Common myeloid progenitor, CD34-positive (primary cell): Measurements from ENCODE around the gene SFMBT1.
"Not testable (repeated sequence)": the region's sequence is repeated elsewhere in the genome, so short reads cannot be mapped to it uniquely, and the experiment has no call there.

Experiments
- CTCF ChIA-PET: fragments of 350-600 bp; sonication (Branson Sonifier 250); formaldehyde crosslinking; loops from one replicate; lab custom pipeline; 2021; ENCODE audit warnings: antibody characterized with exemption; lab: Charles Lee
- POLR2A ChIA-PET: fragments of 350-600 bp; sonication (Branson Sonifier 250); formaldehyde crosslinking; loops from one replicate; lab custom pipeline; 2021; ENCODE audit warnings: antibody characterized with exemption; lab: Charles Lee
- DNase-seq, 3 donors: peaks; one replicate each; pipeline versions ENCODE4 v3.0.0 to v3.0.0-alpha.2; 2013
- H3K27ac ChIP-seq, 2 experiments: 1 replicate in 1 of 2; 2 replicates in 1 of 2; pipeline ENCODE4 v1.7.0; 2013; ENCODE audit warnings: inconsistent platforms in 2 of 2, low read length in 2 of 2, mild to moderate bottlenecking in 2 of 2, low read depth in 1 of 2, moderate library complexity in 1 of 2; ENCODE audit not compliant: severe bottlenecking in 2 of 2, insufficient read depth in 1 of 2, poor library complexity in 1 of 2
- H3K27me3 ChIP-seq, 5 experiments: replicated peaks in 2 of 5; 1 replicate in 3 of 5; 2 replicates in 2 of 5; pipeline versions ENCODE4 v1.6.1 to v1.7.0; 2013; ENCODE audit warnings: low read length in 4 of 5, mild to moderate bottlenecking in 2 of 5, moderate library complexity in 2 of 5, inconsistent platforms in 1 of 5; ENCODE audit not compliant: insufficient read depth in 5 of 5, control insufficient read depth in 4 of 5
- H3K36me3 ChIP-seq, 4 experiments: 1 replicate in 2 of 4; 2 replicates in 2 of 4; pipeline versions ENCODE4 v1.6.1 to v1.7.0; 2013; ENCODE audit warnings: low read length in 3 of 4, control low read depth in 1 of 4, mild to moderate bottlenecking in 1 of 4; ENCODE audit not compliant: control insufficient read depth in 4 of 4, insufficient read depth in 4 of 4
- H3K4me1 ChIP-seq, 4 experiments: 1 replicate in 3 of 4; 2 replicates in 1 of 4; pipeline versions ENCODE4 v1.6.1 to v1.7.1; 2013; ENCODE audit warnings: low read length in 3 of 4, mild to moderate bottlenecking in 3 of 4, control low read depth in 1 of 4, inconsistent platforms in 1 of 4, moderate library complexity in 1 of 4; ENCODE audit not compliant: control insufficient read depth in 4 of 4, insufficient read depth in 4 of 4; ENCODE audit errors: control extremely low read depth in 1 of 4
- H3K4me3 ChIP-seq, 7 experiments: 1 replicate in 4 of 7; 2 replicates in 3 of 7; pipeline versions ENCODE4 v1.5.1 to v1.7.0; 2013; ENCODE audit warnings: mild to moderate bottlenecking in 7 of 7, low read length in 6 of 7, moderate library complexity in 6 of 7, inconsistent platforms in 2 of 7, low read depth in 2 of 7, control low read depth in 1 of 7; ENCODE audit not compliant: insufficient read depth in 4 of 7, control insufficient read depth in 1 of 7; ENCODE audit errors: extremely low read depth in 1 of 7
- H3K9me3 ChIP-seq, 5 experiments: 1 replicate in 4 of 5; 2 replicates in 1 of 5; pipeline versions ENCODE4 v1.6.1 to v1.7.1; 2013; ENCODE audit warnings: low read length in 4 of 5, mild to moderate bottlenecking in 2 of 5, inconsistent platforms in 1 of 5, low read depth in 1 of 5, moderate library complexity in 1 of 5; ENCODE audit not compliant: control insufficient read depth in 4 of 5, insufficient read depth in 2 of 5; ENCODE audit errors: control extremely low read depth in 1 of 5
- WGBS: methylation state at CpG from one replicate; pipeline ENCODE4 v1.1.5; 2013; ENCODE audit not compliant: insufficient coverage; 5-methylcytosine and 5-hydroxymethylcytosine counted together

SFMBT1 gene

DNA sequence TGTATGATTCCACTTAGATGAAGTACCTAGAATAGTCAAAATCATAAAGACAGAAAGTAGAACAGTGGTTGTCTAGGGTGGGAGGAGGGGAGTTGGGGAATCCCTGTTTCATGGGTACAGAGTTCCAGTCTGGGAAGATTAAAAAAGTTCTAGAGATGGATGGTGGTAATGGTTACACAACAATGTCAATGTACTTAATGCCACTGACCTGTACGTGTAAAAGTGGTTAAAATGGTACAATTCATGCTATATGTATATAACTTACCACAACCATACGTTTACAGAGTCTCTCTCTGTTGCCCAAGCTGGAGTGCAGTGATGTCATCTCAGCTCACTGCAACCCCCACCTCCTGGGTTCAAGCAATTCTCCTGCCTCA lies 6.5 kb downstream of the SFMBT1 start:
- Histone ChIP-seq H3K4me1 (peaks cover 0 to 5% (median under 1%) of the 10 kb centered on the region in 4 experiments), H3K36me3 (no peaks in the 10 kb centered on the region), H3K27ac (no peak overlapping the region), H3K27me3 (peaks cover 0 to 85% (median 30%) of the 10 kb centered on the region in 5 experiments), H3K4me3 (no peak overlapping the region), H3K9me3 (peaks cover 0 to 4% (median 0%) of the 10 kb centered on the region in 5 experiments)
- CTCF ChIA-PET = no interaction called here
- POLR2A ChIA-PET = no interaction called here
- no CpG with 5 or more reads among the region's 2 CpGs for WGBS
- DNase-seq = no peak

GRCh38 chr3:53038679-53039375 lies 7.0 kb downstream of the SFMBT1 start:
- H3K4me3 ChIP-seq = no peak overlapping the region
- no peak for DNase-seq
- H3K36me3 ChIP-seq = no peaks in the 10 kb centered on the region
- peaks cover 0 to 79% (median 26%) of the 10 kb centered on the region in 5 experiments for H3K27me3 ChIP-seq
- WGBS = 100% methylated on average over 4 of the region's 5 CpGs
- ChIA-PET CTCF (no interaction called here), POLR2A (no interaction called here)
- peaks cover 0 to 3% (median 0%) of the 10 kb centered on the region in 4 experiments for H3K4me1 ChIP-seq
- H3K27ac ChIP-seq = no peak overlapping the region
- H3K9me3 ChIP-seq = peaks cover 0 to 2% (median 0%) of the 10 kb centered on the region in 5 experiments

GRCh38 chr3:53035825-53036619 lies 9.9 kb downstream of the SFMBT1 start:
- no peak overlapping the region for H3K27ac ChIP-seq
- H3K9me3 ChIP-seq = no peaks in the 10 kb centered on the region
- CTCF ChIA-PET = no interaction called here
- no peak overlapping the region for H3K4me3 ChIP-seq
- peaks cover 0 to 73% (median 24%) of the 10 kb centered on the region in 5 experiments for H3K27me3 ChIP-seq
- H3K4me1 ChIP-seq = peaks cover 0 to 3% (median 0%) of the 10 kb centered on the region in 4 experiments
- no peaks in the 10 kb centered on the region for H3K36me3 ChIP-seq
- DNase-seq = no peak
- 97% methylated on average over 5 of the region's 11 CpGs for WGBS
- POLR2A ChIA-PET = no interaction called here

DNA sequence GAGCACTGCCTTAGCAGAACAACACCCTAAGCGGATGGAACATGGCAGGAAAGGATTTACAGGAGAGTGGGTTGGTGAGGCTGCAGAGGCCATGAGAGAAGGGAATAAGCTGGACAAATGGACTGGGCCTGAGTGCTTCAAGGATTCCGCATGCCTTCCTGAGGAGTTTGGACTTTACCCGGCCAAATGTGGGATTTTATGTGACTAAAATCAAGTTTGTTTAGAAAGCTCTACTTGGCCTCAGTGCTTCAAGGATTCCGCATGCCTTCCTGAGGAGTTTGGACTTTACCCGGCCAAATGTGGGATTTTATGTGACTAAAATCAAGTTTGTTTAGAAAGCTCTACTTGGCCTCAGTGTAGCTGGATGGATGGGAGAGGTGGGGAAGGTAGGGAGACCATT lies 10.9 kb downstream of the SFMBT1 start:
- H3K27me3 ChIP-seq = peaks cover 0 to 73% (median 22%) of the 10 kb centered on the region in 5 experiments
- H3K9me3 ChIP-seq, POLR2A ChIA-PET, H3K36me3 ChIP-seq, H3K27ac ChIP-seq, DNase-seq, H3K4me1 ChIP-seq, H3K4me3 ChIP-seq: not testable (repeated sequence)
- WGBS = 93% methylated on average over 4 of the region's 5 CpGs
- CTCF ChIA-PET = interaction anchor here (2.1 kb wide), 1 partner anchor 12 kb away, joined by 8 read pairs; no protein-coding TSS in a partner anchor

DNA sequence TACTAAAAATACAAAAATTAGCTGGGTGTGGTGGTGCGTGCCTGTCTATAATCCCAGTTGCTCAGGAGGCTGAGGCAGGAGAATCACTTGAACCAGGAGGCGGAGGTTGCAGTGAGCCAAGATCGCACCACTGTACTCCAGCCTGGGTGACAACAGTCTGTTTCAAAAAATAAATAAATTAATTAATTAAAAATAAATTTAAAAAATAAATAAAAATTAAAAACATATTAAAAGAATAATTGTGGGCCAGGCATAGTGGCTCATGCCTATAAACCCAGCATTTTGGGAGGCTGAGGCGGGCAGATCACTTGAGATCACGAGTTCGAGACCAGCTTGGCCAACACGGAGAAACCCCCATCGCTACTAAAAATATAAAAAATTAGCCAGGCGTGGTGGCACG lies 11.5 kb downstream of the SFMBT1 start:
- not testable (repeated sequence) for H3K4me3 ChIP-seq, DNase-seq
- POLR2A ChIA-PET = interaction anchor here (0.6 kb wide), 1 partner anchor 501 kb away, joined by 8 read pairs; no protein-coding TSS in a partner anchor

DNA sequence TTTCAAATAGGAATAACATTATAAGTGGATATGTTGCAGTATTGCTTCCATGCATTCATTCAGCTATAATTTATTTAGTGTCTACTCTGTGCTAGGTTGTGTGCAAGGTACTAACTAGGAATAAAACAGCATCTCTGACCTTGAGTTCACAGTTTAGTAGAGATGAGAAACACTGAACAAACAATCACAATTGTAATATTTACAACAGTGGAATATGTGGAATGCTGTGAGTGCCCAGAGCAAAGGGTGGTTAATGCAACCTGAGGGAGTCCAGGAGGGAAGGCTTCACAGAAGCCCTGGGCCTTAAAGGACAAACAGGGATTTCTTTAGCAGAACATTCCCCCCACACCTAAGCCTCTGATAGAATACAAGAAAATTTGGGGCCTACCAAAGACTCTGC lies 13.3 kb downstream of the SFMBT1 start:
- POLR2A ChIA-PET = no interaction called here

More for the DNA sequence above, 11.5 kb downstream of the SFMBT1 start:
- WGBS = 100% methylated on average over 2 of the region's 10 CpGs
- H3K9me3 ChIP-seq, H3K27ac ChIP-seq, H3K36me3 ChIP-seq, H3K4me1 ChIP-seq: not testable (repeated sequence)
- CTCF ChIA-PET = interaction anchor here (2.1 kb wide), 1 partner anchor 11 kb away, joined by 8 read pairs; no protein-coding TSS in a partner anchor
- H3K27me3 ChIP-seq = peaks cover 0 to 75% (median 25%) of the 10 kb centered on the region in 5 experiments

More for the DNA sequence above, 13.3 kb downstream of the SFMBT1 start:
- DNase-seq = no peak
- Histone ChIP-seq H3K4me3 (no peak overlapping the region), H3K4me1 (peaks cover 0 to 3% (median 0%) of the 10 kb centered on the region in 4 experiments), H3K9me3 (no peaks in the 10 kb centered on the region), H3K36me3 (no peaks in the 10 kb centered on the region), H3K27me3 (peaks cover 0 to 74% (median 23%) of the 10 kb centered on the region in 5 experiments), H3K27ac (no peak overlapping the region)
- CTCF ChIA-PET = interaction anchor here (2.1 kb wide), 1 partner anchor 9 kb away, joined by 8 read pairs; no protein-coding TSS in a partner anchor
